HAP-1 (cell line): Measurements from ENCODE around the gene SPECC1.
"Not testable (repeated sequence)": the region's sequence is repeated elsewhere in the genome, so short reads cannot be mapped to it uniquely, and the experiment has no call there.

ENCODE experiments used
- DNase-seq, 2 experiments: peaks; one replicate each; pipeline ENCODE4 v3.0.0-alpha.2; 2016 to 2020; ENCODE audit warnings: low spot score in 2 of 2
- H3K27me3 ChIP-seq: fragments of 250-450 bp; sonication (Bioruptor Pico); 2 replicates; pipeline ENCODE4 v1.5.1; 2020; ENCODE audit warnings: low read depth, mild to moderate bottlenecking, moderate library complexity
- H3K36me3 ChIP-seq: fragments of 250-450 bp; sonication (Bioruptor Pico); replicated peaks from 2 replicates; pipeline ENCODE4 v1.5.1; 2020; ENCODE audit warnings: mild to moderate bottlenecking
- H3K4me1 ChIP-seq: fragments of 250-450 bp; sonication (Bioruptor Pico); 2 replicates; pipeline ENCODE4 v1.5.1; 2020; ENCODE audit warnings: mild to moderate bottlenecking
- H3K4me3 ChIP-seq: fragments of 250-450 bp; sonication (Bioruptor Pico); 2 replicates; pipeline ENCODE4 v1.5.1; 2020; ENCODE audit warnings: mild to moderate bottlenecking, moderate library complexity
- H3K9me3 ChIP-seq: fragments of 250-450 bp; sonication (Bioruptor Pico); 2 replicates; pipeline ENCODE4 v1.5.1; 2020; ENCODE audit warnings: mild to moderate bottlenecking, moderate library complexity
- in situ Hi-C: fragments of 300-500 bp; cut with MboI; formaldehyde crosslinking; loops from 3 replicates; pipeline ENCODE4 v1.14.3; 2020; ENCODE audit warnings: low sequenced_read_pairs, inconsistent platforms, mixed read lengths

Gene SPECC1

GRCh38 chr17:20103454-20104446 is 94.6 kb downstream of the SPECC1 start:
- in situ Hi-C loops: no loop called here
- H3K4me3 ChIP-seq: no peak overlapping the region
- H3K9me3 ChIP-seq: no peaks in the 10 kb centered on the region
- H3K27me3 ChIP-seq: no peaks in the 10 kb centered on the region
- H3K36me3 ChIP-seq: no peaks in the 10 kb centered on the region
- H3K4me1 ChIP-seq: no peaks in the 10 kb centered on the region
- no peak for DNase-seq

- in situ Hi-C loops: no loop called here
- Histone ChIP-seq H3K36me3 (no peaks in the 10 kb centered on the region), H3K4me1 (no peaks in the 10 kb centered on the region), H3K9me3 (no peaks in the 10 kb centered on the region), H3K27me3 (no peaks in the 10 kb centered on the region), H3K4me3 (no peak overlapping the region)
- no peak for DNase-seq
Observed at GRCh38 chr17:20105539-20106280, 96.6 kb downstream of the SPECC1 start.

- DNase-seq, H3K36me3 ChIP-seq, H3K9me3 ChIP-seq, H3K27me3 ChIP-seq, in situ Hi-C loops, H3K4me1 ChIP-seq, H3K4me3 ChIP-seq: not testable (repeated sequence)
Observed at GRCh38 chr17:20106446-20106845, 97.3 kb downstream of the SPECC1 start.

- no peaks in the 10 kb centered on the region for H3K27me3 ChIP-seq
- no peaks in the 10 kb centered on the region for H3K36me3 ChIP-seq
- H3K4me3 ChIP-seq: no peak overlapping the region
- in situ Hi-C loops: no loop called here
- no peaks in the 10 kb centered on the region for H3K9me3 ChIP-seq
- DNase-seq: no peak
- no peaks in the 10 kb centered on the region for H3K4me1 ChIP-seq
Observed at GRCh38 chr17:20109076-20109475, 99.9 kb downstream of the SPECC1 start.

DNA sequence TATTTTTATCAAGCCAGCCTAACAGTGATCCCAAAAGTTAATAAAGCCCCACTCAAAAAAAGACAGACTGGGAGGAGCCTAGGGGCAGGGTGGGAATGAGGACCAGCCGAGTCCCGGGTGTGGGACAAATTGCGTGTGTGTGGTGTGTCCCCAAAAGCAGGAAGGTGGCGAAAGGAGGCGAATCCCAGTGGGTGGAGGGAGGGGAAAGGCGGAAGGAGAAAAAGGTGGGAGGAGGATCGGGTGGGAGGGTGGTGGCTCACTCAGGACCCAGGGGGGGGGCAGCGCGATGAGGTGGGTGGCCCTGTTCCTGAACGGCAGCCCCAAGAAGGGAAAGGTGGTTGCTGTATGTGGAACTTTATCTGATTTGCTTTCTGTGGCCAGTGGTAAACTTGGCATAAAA is 102.4 kb downstream of the SPECC1 start:
- H3K9me3 ChIP-seq: no peaks in the 10 kb centered on the region
- no peak overlapping the region for H3K4me3 ChIP-seq
- H3K27me3 ChIP-seq: no peaks in the 10 kb centered on the region
- peaks cover 6% of the 10 kb centered on the region; the same call in 1 of the 2 replicates for H3K4me1 ChIP-seq
- H3K36me3 ChIP-seq: no peaks in the 10 kb centered on the region
- DNase-seq: no peak
- in situ Hi-C loops: loop anchor here (10.0 kb wide), 1 partner anchor 117 kb away; no protein-coding TSS in a partner anchor

DNA sequence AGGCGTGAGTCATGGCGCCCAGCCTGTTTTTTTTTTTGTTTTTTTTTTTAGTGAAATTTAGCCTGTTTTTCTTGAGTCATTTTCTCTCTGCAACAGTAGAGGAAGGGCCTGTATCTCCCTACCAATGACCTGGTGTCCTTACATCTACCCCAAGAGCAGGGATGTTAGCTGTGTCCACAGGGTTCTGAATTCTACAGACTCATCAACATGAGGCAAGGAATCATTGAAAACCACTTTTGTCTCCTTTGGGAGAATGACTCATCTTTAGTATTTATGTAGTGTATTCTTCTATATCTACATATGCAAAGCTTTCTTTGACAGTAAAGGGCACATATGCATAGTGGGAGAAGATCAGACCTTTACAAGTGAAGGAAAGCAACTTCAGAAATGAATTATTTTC is 105.3 kb downstream of the SPECC1 start:
- in situ Hi-C loops: loop anchor here (10.0 kb wide), 1 partner anchor 120 kb away; no protein-coding TSS in a partner anchor
- peaks cover 6% of the 10 kb centered on the region; the same call in 1 of the 2 replicates for H3K4me1 ChIP-seq
- no peaks in the 10 kb centered on the region for H3K36me3 ChIP-seq
- H3K9me3 ChIP-seq: no peaks in the 10 kb centered on the region
- no peak overlapping the region for H3K4me3 ChIP-seq
- H3K27me3 ChIP-seq: no peaks in the 10 kb centered on the region
- DNase-seq: peak in 1 of 2 experiments; percentile 43

DNA sequence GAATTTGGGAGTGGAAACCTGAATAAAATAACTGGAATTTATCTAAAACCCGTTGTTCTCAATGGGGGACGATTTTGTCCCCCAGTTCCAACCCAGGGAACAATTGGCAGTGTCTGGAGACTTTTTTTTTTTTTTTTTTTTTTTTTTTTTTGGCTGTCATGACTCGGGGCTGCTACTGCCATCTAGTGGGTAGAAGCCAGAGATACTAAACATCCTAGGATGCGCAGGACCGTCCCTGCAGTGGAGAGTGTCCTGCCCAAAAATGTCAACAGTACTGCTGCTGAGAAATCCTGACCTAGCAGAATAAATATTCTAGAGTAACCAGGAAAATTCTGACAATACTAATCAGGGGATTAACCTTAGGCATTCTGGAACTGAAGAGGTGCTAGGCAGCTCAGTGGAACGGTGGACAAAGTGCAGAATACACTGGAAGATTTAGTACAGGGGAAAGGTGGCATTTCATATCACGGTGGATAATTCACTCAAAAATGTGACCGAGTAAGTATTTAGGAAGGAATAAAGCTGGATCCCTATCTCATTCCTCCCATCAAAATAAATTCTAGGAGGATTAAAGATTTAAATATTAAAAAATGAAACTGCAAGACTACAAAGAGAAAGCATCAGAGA is 107.6 kb downstream of the SPECC1 start:
- Histone ChIP-seq H3K9me3 (no peaks in the 10 kb centered on the region), H3K4me1 (peaks cover 6% of the 10 kb centered on the region; the same call in 1 of the 2 replicates), H3K4me3 (no peak overlapping the region), H3K36me3 (no peaks in the 10 kb centered on the region), H3K27me3 (no peaks in the 10 kb centered on the region)
- peak; percentile 39 to 77 for DNase-seq
- in situ Hi-C loops: loop anchor here (10.0 kb wide), 1 partner anchor 122 kb away; no protein-coding TSS in a partner anchor

DNA sequence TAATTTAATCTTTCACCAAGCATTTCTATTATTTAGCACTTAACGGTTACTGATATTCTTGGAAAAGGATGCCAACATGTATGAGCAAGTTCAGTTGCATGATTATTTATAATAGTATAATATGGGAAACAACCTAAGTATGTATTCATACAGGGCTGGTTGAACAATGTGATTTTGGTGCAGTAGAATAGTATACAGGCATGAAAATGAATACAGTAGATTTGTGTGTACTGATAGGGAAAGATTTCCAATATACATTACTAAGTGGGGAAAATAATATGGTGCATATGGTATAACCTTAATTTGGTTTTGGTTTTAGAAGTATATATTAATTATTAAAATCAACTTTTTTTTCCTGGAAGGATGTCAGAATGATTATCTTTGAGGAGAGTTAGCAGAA is 109.1 kb downstream of the SPECC1 start:
- H3K9me3 ChIP-seq: no peaks in the 10 kb centered on the region
- no peak overlapping the region for H3K4me3 ChIP-seq
- H3K36me3 ChIP-seq: no peaks in the 10 kb centered on the region
- H3K4me1 ChIP-seq: peaks cover 6% of the 10 kb centered on the region; the same call in 1 of the 2 replicates
- DNase-seq: no peak
- H3K27me3 ChIP-seq: no peaks in the 10 kb centered on the region
- in situ Hi-C loops: loop anchor here (10.0 kb wide), 1 partner anchor 123 kb away; no protein-coding TSS in a partner anchor

DNA sequence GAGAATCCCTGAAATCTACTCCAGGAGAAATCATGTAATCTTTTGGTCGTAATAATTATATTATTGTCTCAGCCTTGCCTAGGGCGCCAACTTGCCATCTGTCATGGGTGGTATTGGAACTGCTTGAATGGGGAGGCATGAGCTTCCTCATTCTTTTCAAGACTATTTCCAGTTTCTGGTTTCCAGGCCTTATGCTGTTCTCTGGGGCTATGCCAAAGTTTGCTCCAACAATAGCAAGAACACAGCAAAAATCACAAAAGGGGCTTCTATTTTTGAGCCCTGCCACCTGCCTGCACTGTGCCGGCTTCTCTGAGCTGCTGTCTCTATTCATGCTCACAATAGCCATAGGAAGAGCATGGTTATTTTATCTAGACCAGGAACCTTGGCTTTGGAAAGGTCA is 111.7 kb downstream of the SPECC1 start:
- H3K4me3 ChIP-seq: no peak overlapping the region
- H3K27me3 ChIP-seq: no peaks in the 10 kb centered on the region
- H3K36me3 ChIP-seq: no peaks in the 10 kb centered on the region
- no peaks in the 10 kb centered on the region for H3K4me1 ChIP-seq
- DNase-seq: no peak
- in situ Hi-C loops: loop anchor here (10.0 kb wide), 1 partner anchor 104 kb away; no protein-coding TSS in a partner anchor
- H3K9me3 ChIP-seq: no peaks in the 10 kb centered on the region

- in situ Hi-C loops: loop anchor here (10.0 kb wide), 1 partner anchor 103 kb away; no protein-coding TSS in a partner anchor
- Histone ChIP-seq H3K36me3 (no peaks in the 10 kb centered on the region), H3K4me1 (no peaks in the 10 kb centered on the region), H3K27me3 (no peaks in the 10 kb centered on the region), H3K9me3 (no peaks in the 10 kb centered on the region), H3K4me3 (no peak overlapping the region)
- peak; percentile 11 to 79 for DNase-seq
Observed at GRCh38 chr17:20121359-20122253, 112.4 kb downstream of the SPECC1 start.

- DNase-seq: no peak
- in situ Hi-C loops: loop anchor here (10.0 kb wide), 1 partner anchor 102 kb away; no protein-coding TSS in a partner anchor
- H3K9me3 ChIP-seq: no peaks in the 10 kb centered on the region
- H3K4me3 ChIP-seq: no peak overlapping the region
- no peaks in the 10 kb centered on the region for H3K27me3 ChIP-seq
- H3K36me3 ChIP-seq: no peaks in the 10 kb centered on the region
- no peaks in the 10 kb centered on the region for H3K4me1 ChIP-seq
Observed at GRCh38 chr17:20122254-20122879, 113.2 kb downstream of the SPECC1 start.

GRCh38 chr17:20123209-20123608 is 114.0 kb downstream of the SPECC1 start:
- no peaks in the 10 kb centered on the region for H3K9me3 ChIP-seq
- H3K4me1 ChIP-seq: no peaks in the 10 kb centered on the region
- in situ Hi-C loops: loop anchor here (10.0 kb wide), 1 partner anchor 102 kb away; no protein-coding TSS in a partner anchor
- H3K36me3 ChIP-seq: no peaks in the 10 kb centered on the region
- no peak overlapping the region for H3K4me3 ChIP-seq
- DNase-seq: no peak
- no peaks in the 10 kb centered on the region for H3K27me3 ChIP-seq
